ENCODE measurements around the gene PRKN. TPM values are rescaled to one million over a fixed set of nuclear protein-coding genes. Genes with fewer than 3 reads are reported as not detected.

The PRKN gene
- total RNA-seq, 2 donors from 2014 or later, result 3.3 to 4.8 TPM

DNA sequence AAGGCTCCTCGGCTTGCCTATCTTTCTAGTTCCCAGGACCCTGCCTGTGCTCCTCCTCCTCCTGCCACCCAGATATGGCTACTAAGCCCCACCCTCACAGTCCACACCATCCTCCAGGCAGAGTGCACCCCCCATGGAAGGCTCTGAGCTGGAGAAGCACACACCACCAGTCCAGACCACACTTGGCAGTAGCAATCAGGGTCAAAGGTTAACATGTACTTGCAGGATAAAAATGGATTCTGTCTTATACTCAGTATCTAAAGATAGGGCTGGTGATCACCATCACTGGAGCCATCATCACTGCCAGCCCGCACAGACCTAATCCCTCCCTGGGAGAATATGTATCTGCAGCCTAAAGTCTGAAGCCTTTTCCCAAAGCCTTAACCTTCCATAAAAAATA is 83.4 kb downstream of the PRKN start:
- 90 to 100% methylated on average over 2 of the region's 2 CpGs for WGBS, 2 experiments (ENCODE audit: insufficient coverage in 1 of 2, insufficient read length in 1 of 2)
- Histone ChIP-seq H3K9ac (ENCODE audit: extremely low read depth, low read length, poor library complexity, severe bottlenecking) (no peak overlapping the region), H3K27me3 (ENCODE audit: control insufficient read depth, insufficient read depth, low read length, poor library complexity, severe bottlenecking) (peaks cover 14% of the 10 kb centered on the region), H3K27ac (ENCODE audit: low read depth, low read length) (no peak overlapping the region), H3K9me3 (ENCODE audit: control insufficient read depth, low read length) (no peaks in the 10 kb centered on the region), H3K4me1 (ENCODE audit: control insufficient read depth, insufficient read depth, low read length) (peaks cover 3% of the 10 kb centered on the region), H3K4me3 (ENCODE audit: low read length) (no peak overlapping the region), H3K36me3 (ENCODE audit: control insufficient read depth, insufficient read depth, low read length) (no peaks in the 10 kb centered on the region)
- no peak for DNase-seq
- H3K36me3 Mint-ChIP-seq (ENCODE audit: low read depth), result no peaks in the 10 kb centered on the region
- no peak overlapping the region for H3K4me3 Mint-ChIP-seq
- peaks cover 7% of the 10 kb centered on the region for H3K4me1 Mint-ChIP-seq
- no peaks in the 10 kb centered on the region for H3K27me3 Mint-ChIP-seq (ENCODE audit: insufficient read depth)
- no peaks in the 10 kb centered on the region for H3K9me3 Mint-ChIP-seq
- TF ChIP-seq, protein P1, sequence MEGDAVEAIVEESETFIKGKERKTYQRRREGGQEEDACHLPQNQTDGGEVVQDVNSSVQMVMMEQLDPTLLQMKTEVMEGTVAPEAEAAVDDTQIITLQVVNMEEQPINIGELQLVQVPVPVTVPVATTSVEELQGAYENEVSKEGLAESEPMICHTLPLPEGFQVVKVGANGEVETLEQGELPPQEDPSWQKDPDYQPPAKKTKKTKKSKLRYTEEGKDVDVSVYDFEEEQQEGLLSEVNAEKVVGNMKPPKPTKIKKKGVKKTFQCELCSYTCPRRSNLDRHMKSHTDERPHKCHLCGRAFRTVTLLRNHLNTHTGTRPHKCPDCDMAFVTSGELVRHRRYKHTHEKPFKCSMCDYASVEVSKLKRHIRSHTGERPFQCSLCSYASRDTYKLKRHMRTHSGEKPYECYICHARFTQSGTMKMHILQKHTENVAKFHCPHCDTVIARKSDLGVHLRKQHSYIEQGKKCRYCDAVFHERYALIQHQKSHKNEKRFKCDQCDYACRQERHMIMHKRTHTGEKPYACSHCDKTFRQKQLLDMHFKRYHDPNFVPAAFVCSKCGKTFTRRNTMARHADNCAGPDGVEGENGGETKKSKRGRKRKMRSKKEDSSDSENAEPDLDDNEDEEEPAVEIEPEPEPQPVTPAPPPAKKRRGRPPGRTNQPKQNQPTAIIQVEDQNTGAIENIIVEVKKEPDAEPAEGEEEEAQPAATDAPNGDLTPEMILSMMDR (conservative IDR thresholded peaks at IDR 0.05), result no peak
- no peak overlapping the region for H3K27ac Mint-ChIP-seq

DNA sequence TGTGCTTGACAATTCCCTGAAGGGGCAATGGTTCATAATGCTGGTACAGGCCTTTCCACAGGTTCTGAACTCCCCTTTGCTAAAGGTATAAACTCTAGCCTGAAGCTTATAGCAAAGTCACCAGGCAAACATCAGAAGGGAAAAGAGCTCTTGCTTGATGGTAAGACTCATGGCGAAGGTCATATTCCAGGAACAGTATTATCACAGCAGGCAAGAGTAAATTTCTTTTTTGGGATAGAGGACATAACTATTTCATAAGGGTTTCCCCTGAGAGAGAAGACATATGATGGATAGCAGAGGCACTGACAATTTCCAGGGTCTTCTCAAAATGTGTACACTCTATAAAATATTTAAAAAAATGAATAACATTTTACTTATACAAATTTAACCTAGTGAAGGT is 86.8 kb downstream of the PRKN start:
- Histone ChIP-seq H3K9ac (ENCODE audit: extremely low read depth, low read length, poor library complexity, severe bottlenecking) (no peak overlapping the region), H3K27me3 (ENCODE audit: control insufficient read depth, insufficient read depth, low read length, poor library complexity, severe bottlenecking) (peaks cover 14% of the 10 kb centered on the region), H3K4me1 (ENCODE audit: control insufficient read depth, insufficient read depth, low read length) (peaks cover 3% of the 10 kb centered on the region), H3K9me3 (ENCODE audit: control insufficient read depth, low read length) (no peaks in the 10 kb centered on the region), H3K36me3 (ENCODE audit: control insufficient read depth, insufficient read depth, low read length) (no peaks in the 10 kb centered on the region), H3K27ac (ENCODE audit: low read depth, low read length) (no peak overlapping the region), H3K4me3 (ENCODE audit: low read length) (no peak overlapping the region)
- Mint-ChIP-seq H3K4me1 (peaks cover 7% of the 10 kb centered on the region), H3K27ac (no peak overlapping the region), H3K9me3 (no peaks in the 10 kb centered on the region), H3K27me3 (ENCODE audit: insufficient read depth) (no peaks in the 10 kb centered on the region), H3K4me3 (no peak overlapping the region), H3K36me3 (ENCODE audit: low read depth) (no peaks in the 10 kb centered on the region)
- TF ChIP-seq, protein P1 (conservative IDR thresholded peaks at IDR 0.05), result no peak
- 100% methylated on average over 1 of the region's 1 CpG for WGBS, 2 experiments (ENCODE audit: insufficient coverage in 1 of 2, insufficient read length in 1 of 2)
- DNase-seq, result no peak

DNA sequence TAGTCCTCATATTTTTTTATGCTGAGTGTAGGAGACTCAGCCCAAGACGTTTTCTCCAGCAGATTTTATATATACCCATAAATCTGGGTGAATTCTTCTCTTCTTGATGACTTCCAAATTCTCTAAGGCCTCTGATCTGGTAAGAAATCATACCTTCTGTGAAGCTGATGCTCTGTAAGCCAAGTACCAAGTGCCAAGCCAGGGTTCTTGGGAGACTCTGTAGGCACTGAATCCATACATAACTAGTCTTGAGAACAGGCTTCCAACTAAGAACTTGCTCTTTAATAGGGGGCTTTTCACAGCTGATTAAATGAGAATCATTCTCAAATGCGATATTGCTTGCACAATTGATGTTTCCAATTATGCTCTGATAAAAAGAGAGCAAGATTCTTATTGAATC is 87.6 kb downstream of the PRKN start:
- no peak for DNase-seq
- Histone ChIP-seq H3K9ac (ENCODE audit: extremely low read depth, low read length, poor library complexity, severe bottlenecking) (no peak overlapping the region), H3K9me3 (ENCODE audit: control insufficient read depth, low read length) (no peaks in the 10 kb centered on the region), H3K4me3 (ENCODE audit: low read length) (no peak overlapping the region), H3K36me3 (ENCODE audit: control insufficient read depth, insufficient read depth, low read length) (no peaks in the 10 kb centered on the region), H3K27ac (ENCODE audit: low read depth, low read length) (no peak overlapping the region), H3K27me3 (ENCODE audit: control insufficient read depth, insufficient read depth, low read length, poor library complexity, severe bottlenecking) (peaks cover 14% of the 10 kb centered on the region), H3K4me1 (ENCODE audit: control insufficient read depth, insufficient read depth, low read length) (peaks cover 3% of the 10 kb centered on the region)
- Mint-ChIP-seq H3K36me3 (ENCODE audit: low read depth) (no peaks in the 10 kb centered on the region), H3K4me1 (peaks cover 7% of the 10 kb centered on the region), H3K27ac (no peak overlapping the region), H3K4me3 (no peak overlapping the region), H3K27me3 (ENCODE audit: insufficient read depth) (no peaks in the 10 kb centered on the region), H3K9me3 (no peaks in the 10 kb centered on the region)
- WGBS, 2 experiments (ENCODE audit: insufficient coverage in 1 of 2, insufficient read length in 1 of 2), result 90 to 100% methylated on average over 1 to 2 of the region's 2 CpGs
- TF ChIP-seq, protein P1 (conservative IDR thresholded peaks at IDR 0.05), result no peak

All from endodermal cell (in vitro differentiated cells).